A549 (cell line): Measurements from ENCODE around the gene LMF1. TPM values are rescaled to one million over a fixed set of nuclear protein-coding genes. Genes with fewer than 3 reads are reported as not detected.

Experiments used
- ATAC-seq, 2 experiments: fragments of 200-7000 bp in 1 of 2; fragments of >200 bp in 1 of 2; cut with Nextera tagmentation in 1 of 2; cut with Tn5 transposase in 1 of 2; 3 replicates each; pipeline versions ENCODE4 v1.8.0 to v1.9.1; 2018 to 2020; ENCODE audit warnings: mild to moderate bottlenecking in 1 of 2, moderate library complexity in 1 of 2
- CTCF ChIA-PET: fragments of 300-600 bp; sonication (Branson Sonifier 250); formaldehyde crosslinking; extraction: SDS; loops from one replicate; lab custom pipeline; 2021; ENCODE audit warnings: antibody characterized with exemption, inconsistent platforms; lab: Yijun Ruan, JAX
- POLR2A ChIA-PET: fragments of 350-600 bp; formaldehyde crosslinking; extraction: SDS; loops from one replicate; lab custom pipeline; 2021; ENCODE audit warnings: antibody characterized with exemption, inconsistent platforms; lab: Yijun Ruan, JAX
- DNase-seq, 2 experiments: peaks; one replicate each; pipeline versions ENCODE4 v3.0.0 to v3.0.0-alpha.2; 2011 to 2016; ENCODE audit warnings: low read depth in 1 of 2, low spot score in 1 of 2
- FAIRE-seq: peaks from 2 replicates; lab custom pipeline; 2011; peaks lifted over from hg19 to GRCh38; lab: Jason Lieb, UNC
- H3K27ac ChIP-seq, 2 experiments: fragments of >200 bp; sonication (Bioruptor Twin); formaldehyde crosslinking; 3 replicates each; pipeline ENCODE4 v1.5.1; 2016 to 2017
- H3K4me1 ChIP-seq: fragments of >200 bp; sonication (Bioruptor Twin); formaldehyde crosslinking; 3 replicates; pipeline ENCODE4 v1.6.1; 2016
- H3K4me2 ChIP-seq: fragments of >200 bp; sonication (Bioruptor Twin); formaldehyde crosslinking; 3 replicates; pipeline ENCODE4 v1.6.1; 2016
- H3K4me3 ChIP-seq: fragments of >200 bp; sonication (Bioruptor Twin); formaldehyde crosslinking; 3 replicates; pipeline ENCODE4 v1.5.1; 2016
- H3K9me3 ChIP-seq: fragments of >200 bp; sonication (Bioruptor Twin); formaldehyde crosslinking; 3 replicates; pipeline ENCODE4 v1.6.1; 2016
- EHMT2 ChIP-seq: fragments of 200-600 bp; sonication (generic); IDR thresholded peaks from 2 replicates; pipeline ENCODE4 v1.6.1; 2016; ENCODE audit warnings: antibody characterized with exemption, low read depth, mild to moderate bottlenecking, moderate library complexity
- EP300 ChIP-seq, 2 experiments: fragments of >200 bp; sonication (Bioruptor Twin); formaldehyde crosslinking; IDR thresholded peaks; 2 replicates in 1 of 2; 3 replicates in 1 of 2; pipeline ENCODE4 v1.6.1; 2016 to 2017
- FOXS1 ChIP-seq: fragments of 250-450 bp; sonication (Bioruptor Pico); IDR thresholded peaks from 2 replicates; pipeline ENCODE4 v1.5.0; 2020; ENCODE audit warnings: mild to moderate bottlenecking, moderate library complexity
- HEYL ChIP-seq: fragments of 250-450 bp; sonication (Bioruptor Pico); IDR thresholded peaks from 2 replicates; pipeline ENCODE4 v1.8.0; 2021; ENCODE audit warnings: mild to moderate bottlenecking, moderate library complexity
- HOXA7 ChIP-seq: fragments of 250-450 bp; sonication (Bioruptor Pico); IDR thresholded peaks from 2 replicates; pipeline ENCODE4 v1.5.0; 2020; ENCODE audit warnings: mild to moderate bottlenecking, moderate library complexity
- NPAS2 ChIP-seq: fragments of 250-450 bp; sonication (Bioruptor Pico); IDR thresholded peaks from 2 replicates; pipeline ENCODE4 v1.8.0; 2022; ENCODE audit warnings: mild to moderate bottlenecking, moderate library complexity, borderline replicate concordance
- POLR2AphosphoS2 ChIP-seq: conservative IDR thresholded peaks from 2 replicates; pipeline ENCODE4 v1.6.1; 2012; ENCODE audit warnings: low read length, improper control_type of control experiment, inconsistent platforms
- TFCP2L1 ChIP-seq: fragments of 250-450 bp; sonication (Bioruptor Pico); IDR thresholded peaks from 2 replicates; pipeline ENCODE4 v1.5.0; 2021; ENCODE audit warnings: mild to moderate bottlenecking
- WGBS: methylation state at CpG from one replicate; pipeline ENCODE4 v1.1.6; 2017; ENCODE audit errors: missing lambda C conversion rate; 5-methylcytosine and 5-hydroxymethylcytosine counted together
- polyA plus RNA-seq, 4 experiments: library from polyadenylated mRNA; depleted of rRNA in 3 of 4; stranded (reverse); fragments of >200 nt; fragmentation: RNase III in 1 of 4; extraction: RNeasy Plus Mini Kit Qiagen cat#74134 plus additional on column Dnase treatment in 1 of 4; gene quantifications; 2 replicates in 3 of 4; 3 replicates in 1 of 4; pipeline ENCODE4 v1.2.3, GENCODE V29; 2011 to 2017
- TF ChIP-seq, protein P1 (sequence below): IDR thresholded peaks from 2 replicates; pipeline ENCODE4 v1.6.1; 2012
- TF ChIP-seq, protein P2 (sequence below): IDR thresholded peaks from 2 replicates; pipeline ENCODE4 v1.6.1; 2012
- TF ChIP-seq, protein P3 (sequence below): fragments of >200 bp; sonication (Bioruptor Twin); formaldehyde crosslinking; IDR thresholded peaks from 3 replicates; pipeline ENCODE4 v1.6.1; 2016
- TF ChIP-seq, protein P4 (sequence below): IDR thresholded peaks from 2 replicates; pipeline ENCODE4 v1.6.1; 2012; ENCODE audit warnings: low read depth, borderline replicate concordance

LMF1 gene
- polyA plus RNA-seq, 2 of the 4 experiments (the other 2 are of a cell fraction) = 8.8 to 10.9 TPM

DNA sequence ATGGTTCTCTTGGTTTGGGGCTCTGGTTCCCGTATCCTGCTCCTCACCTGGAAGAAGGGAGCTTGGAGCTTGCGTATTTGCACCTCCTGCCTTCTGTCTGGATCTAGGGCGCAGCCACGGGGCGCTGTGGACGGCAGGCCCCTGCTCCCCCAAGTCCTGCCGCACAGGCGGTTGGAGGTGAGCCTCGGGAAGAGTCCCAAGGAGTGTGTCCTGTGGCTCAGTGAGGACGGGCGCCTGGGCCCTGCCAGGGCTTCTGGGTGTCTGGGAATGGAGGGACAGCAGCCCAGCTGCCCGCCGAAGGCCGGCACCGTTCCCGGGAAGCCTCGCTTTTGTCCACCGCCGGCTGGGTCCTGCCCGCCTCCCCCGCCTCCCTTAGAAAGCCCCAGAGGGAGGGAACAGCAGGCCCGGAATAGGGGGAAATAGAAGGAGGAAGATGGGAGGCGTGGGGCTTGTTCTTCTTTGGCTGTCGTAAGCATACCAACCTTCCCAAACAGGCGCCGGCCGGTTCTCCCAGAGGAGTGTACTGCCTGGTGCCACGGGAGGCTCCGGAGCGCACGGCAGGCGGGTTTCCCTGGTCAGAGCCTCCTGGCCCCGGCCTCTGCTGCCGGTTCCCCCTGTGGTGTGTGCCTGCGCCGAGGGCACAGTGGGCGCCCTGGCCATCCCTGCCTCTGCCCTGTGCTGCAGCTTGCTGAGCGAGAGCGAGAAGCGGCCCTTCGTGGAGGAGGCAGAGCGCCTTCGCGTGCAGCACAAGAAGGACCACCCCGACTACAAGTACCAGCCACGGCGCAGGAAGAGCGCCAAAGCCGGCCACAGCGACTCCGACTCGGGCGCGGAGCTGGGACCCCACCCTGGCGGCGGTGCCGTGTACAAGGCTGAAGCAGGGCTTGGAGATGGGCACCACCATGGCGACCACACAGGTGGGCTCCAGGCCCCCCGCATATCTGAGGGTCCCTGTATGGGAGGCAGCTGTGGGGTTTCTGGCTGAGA lies 12.6 kb upstream of the LMF1 start:
- Histone ChIP-seq H3K9me3 (no peaks in the 10 kb centered on the region), H3K4me3 (no peak overlapping the region), H3K4me2 (no peak overlapping the region), H3K27ac (no peak overlapping the region), H3K4me1 (peaks cover 12% of the 10 kb centered on the region)
- TF ChIP-seq, protein P1, sequence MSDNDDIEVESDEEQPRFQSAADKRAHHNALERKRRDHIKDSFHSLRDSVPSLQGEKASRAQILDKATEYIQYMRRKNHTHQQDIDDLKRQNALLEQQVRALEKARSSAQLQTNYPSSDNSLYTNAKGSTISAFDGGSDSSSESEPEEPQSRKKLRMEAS = no peak
- TF ChIP-seq, protein P2, sequence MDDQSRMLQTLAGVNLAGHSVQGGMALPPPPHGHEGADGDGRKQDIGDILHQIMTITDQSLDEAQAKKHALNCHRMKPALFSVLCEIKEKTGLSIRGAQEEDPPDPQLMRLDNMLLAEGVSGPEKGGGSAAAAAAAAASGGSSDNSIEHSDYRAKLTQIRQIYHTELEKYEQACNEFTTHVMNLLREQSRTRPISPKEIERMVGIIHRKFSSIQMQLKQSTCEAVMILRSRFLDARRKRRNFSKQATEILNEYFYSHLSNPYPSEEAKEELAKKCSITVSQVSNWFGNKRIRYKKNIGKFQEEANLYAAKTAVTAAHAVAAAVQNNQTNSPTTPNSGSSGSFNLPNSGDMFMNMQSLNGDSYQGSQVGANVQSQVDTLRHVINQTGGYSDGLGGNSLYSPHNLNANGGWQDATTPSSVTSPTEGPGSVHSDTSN = no peak
- TF ChIP-seq, protein P3, sequence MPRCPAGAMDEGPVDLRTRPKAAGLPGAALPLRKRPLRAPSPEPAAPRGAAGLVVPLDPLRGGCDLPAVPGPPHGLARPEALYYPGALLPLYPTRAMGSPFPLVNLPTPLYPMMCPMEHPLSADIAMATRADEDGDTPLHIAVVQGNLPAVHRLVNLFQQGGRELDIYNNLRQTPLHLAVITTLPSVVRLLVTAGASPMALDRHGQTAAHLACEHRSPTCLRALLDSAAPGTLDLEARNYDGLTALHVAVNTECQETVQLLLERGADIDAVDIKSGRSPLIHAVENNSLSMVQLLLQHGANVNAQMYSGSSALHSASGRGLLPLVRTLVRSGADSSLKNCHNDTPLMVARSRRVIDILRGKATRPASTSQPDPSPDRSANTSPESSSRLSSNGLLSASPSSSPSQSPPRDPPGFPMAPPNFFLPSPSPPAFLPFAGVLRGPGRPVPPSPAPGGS = no peak
- no peak for TF ChIP-seq TFCP2L1 (CRISPR knock-in tag)
- no peak for TF ChIP-seq POLR2AphosphoS2
- no peak for TF ChIP-seq HOXA7 (CRISPR knock-in tag)
- FAIRE-seq (no peak), DNase-seq (peak in 1 of 2 experiments; percentile 44), ATAC-seq (peak; percentile 12 to 47; a peak in 3 of 6 replicates)
- ChIA-PET CTCF (interaction anchor here (1.0 to 6.7 kb wide), 4 partner anchors 16 to 105 kb away, joined by 3 to 37 read pairs (median 20); no protein-coding TSS in a partner anchor), POLR2A (interaction anchor here (0.6 kb wide), 1 partner anchor 10 kb away, joined by 4 read pairs; no protein-coding TSS in a partner anchor)
- 58% methylated on average over 54 of the region's 59 CpGs for WGBS

DNA sequence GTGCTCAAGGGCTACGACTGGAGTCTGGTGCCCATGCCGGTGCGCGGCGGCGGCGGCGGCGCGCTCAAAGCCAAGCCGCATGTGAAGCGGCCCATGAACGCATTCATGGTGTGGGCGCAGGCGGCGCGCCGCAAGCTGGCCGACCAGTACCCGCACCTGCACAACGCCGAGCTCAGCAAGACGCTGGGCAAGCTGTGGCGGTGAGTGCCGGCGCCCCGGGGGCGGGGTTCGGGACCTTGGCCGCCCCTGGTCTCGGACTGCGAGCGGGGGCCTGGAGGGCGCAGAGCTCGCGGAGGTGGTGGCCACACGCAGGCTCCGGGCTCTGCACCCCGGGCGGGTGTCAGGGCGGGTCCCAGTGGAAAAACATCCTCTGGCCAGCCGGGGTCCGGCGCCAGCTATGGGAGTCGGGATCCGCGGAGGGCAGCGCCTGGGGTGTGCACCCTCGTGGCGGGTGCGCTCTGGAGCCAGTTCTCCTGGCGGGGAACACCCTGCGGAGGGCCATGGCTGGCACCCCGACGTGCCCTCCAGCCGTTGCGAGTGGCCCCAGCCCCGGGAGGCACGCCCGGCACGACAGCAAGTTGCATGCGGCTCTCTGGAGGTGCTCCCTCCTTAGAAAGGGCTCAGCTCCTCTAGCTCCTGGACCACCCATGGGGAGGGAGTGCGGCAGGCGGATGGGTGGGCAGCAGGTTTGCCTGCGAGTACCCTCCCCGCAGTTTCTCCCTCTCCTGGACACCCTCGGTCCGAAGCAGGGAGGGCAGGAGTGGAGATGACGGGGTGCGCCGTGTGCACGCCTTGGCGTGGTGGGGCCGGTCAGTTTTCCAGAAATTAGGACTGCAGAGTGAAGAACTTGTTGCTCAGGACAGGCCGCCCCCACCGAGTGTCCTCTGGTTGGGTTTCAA lies 11.6 kb upstream of the LMF1 start:
- WGBS = 32% methylated on average over 22 of the region's 76 CpGs

DNA sequence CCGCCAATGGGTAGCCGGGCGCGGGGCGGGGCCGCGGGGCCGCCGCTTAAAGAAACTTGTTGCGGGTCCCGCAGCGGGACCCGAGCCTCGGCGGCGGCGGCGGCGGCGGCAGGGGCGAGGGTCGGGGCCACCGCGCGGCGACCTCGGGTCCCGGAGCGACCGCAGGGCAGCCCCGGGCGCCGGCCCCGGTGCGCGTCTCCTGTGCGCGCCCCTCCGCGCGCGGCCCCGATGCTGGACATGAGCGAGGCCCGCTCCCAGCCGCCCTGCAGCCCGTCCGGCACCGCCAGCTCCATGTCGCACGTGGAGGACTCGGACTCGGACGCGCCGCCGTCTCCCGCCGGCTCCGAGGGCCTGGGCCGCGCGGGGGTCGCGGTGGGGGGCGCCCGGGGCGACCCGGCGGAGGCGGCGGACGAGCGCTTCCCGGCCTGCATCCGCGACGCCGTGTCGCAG lies 10.9 kb upstream of the LMF1 start, which contains the start of gene SOX8:
TSS of gene SOX8 (plus strand) at position 76 of the 450 bp plus-strand sequence. CDS start at position 229, 153 bp downstream.
- Histone ChIP-seq H3K27ac (peak within 1 kb of the TSS; percentile 34 to 74; a peak in 5 of 6 replicates), H3K9me3 (no peaks in the 10 kb centered on the region), H3K4me1 (peaks cover 12% of the 10 kb centered on the region), H3K4me2 (peak within 1 kb of the TSS; percentile 100), H3K4me3 (peak within 1 kb of the TSS; percentile 59)
- TF ChIP-seq, protein P4, sequence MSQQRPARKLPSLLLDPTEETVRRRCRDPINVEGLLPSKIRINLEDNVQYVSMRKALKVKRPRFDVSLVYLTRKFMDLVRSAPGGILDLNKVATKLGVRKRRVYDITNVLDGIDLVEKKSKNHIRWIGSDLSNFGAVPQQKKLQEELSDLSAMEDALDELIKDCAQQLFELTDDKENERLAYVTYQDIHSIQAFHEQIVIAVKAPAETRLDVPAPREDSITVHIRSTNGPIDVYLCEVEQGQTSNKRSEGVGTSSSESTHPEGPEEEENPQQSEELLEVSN = no peak
- TF ChIP-seq NPAS2 (no peak), FOXS1 (no peak), EHMT2 (no peak), EP300 (IDR thresholded peaks at IDR 0.05) (no peak)
- WGBS = 0% methylated on average over 3 of the region's 80 CpGs
- FAIRE-seq (no peak), DNase-seq (no peak), ATAC-seq (no peak)
- ChIA-PET POLR2A (interaction anchor here (0.9 kb wide), 1 partner anchor 21 kb away, joined by 3 read pairs; no protein-coding TSS in a partner anchor), CTCF (interaction anchor here (0.7 to 6.7 kb wide), 5 partner anchors 17 to 615 kb away, joined by 3 to 37 read pairs (median 4); no protein-coding TSS in a partner anchor)

More for the DNA sequence above, 11.6 kb upstream of the LMF1 start:
- Histone ChIP-seq H3K4me3 (peak overlapping the region; percentile 59), H3K27ac (peak overlapping the region in 1 of 2 experiments; percentile 74; a peak in 3 of 6 replicates), H3K4me2 (peak overlapping the region; percentile 100), H3K9me3 (no peaks in the 10 kb centered on the region), H3K4me1 (peaks cover 12% of the 10 kb centered on the region)
- no peak for TF ChIP-seq HEYL
- ATAC-seq = peak in 1 of 2 experiments; percentile 17; a peak in 3 of 6 replicates
- DNase-seq = peak in 1 of 2 experiments; percentile 40
- FAIRE-seq = no peak
- POLR2A ChIA-PET = no interaction called here
- CTCF ChIA-PET = interaction anchor here (1.1 to 6.7 kb wide), 5 partner anchors 17 to 169 kb away, joined by 3 to 37 read pairs (median 4); no protein-coding TSS in a partner anchor
